Measurements from ENCODE around the gene LMNB1.
A peak's percentile ranks its signal among the peaks of the same experiment; 100 is the strongest.
"Not testable (repeated sequence)": the region's sequence is repeated elsewhere in the genome, so short reads cannot be mapped to it uniquely, and the experiment has no call there.

The LMNB1 gene

DNA sequence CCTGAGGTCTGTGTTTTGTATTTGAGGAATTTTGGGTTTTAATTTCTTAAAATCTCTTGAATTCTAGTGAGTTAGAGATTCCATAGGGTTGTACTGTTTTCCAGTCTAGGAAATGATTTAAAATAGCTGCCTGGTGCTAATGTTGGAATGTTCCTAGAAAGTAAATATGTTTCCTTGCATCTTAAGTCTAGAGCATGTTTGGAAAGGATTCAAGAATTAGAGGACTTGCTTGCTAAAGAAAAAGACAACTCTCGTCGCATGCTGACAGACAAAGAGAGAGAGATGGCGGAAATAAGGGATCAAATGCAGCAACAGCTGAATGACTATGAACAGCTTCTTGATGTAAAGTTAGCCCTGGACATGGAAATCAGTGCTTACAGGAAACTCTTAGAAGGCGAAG is 41.8 kb downstream of the LMNB1 start:
- no peak for TF ChIP-seq Cebpa-rat (IDR thresholded peaks at IDR 0.05)
- no peak overlapping the region for H3K27ac ChIP-seq
- no peaks in the 10 kb centered on the region for H3K4me1 ChIP-seq
- H3K27me3 ChIP-seq, result no peaks in the 10 kb centered on the region
- peaks cover 62% of the 10 kb centered on the region for H4K20me1 ChIP-seq
- no peaks in the 10 kb centered on the region for H3K9me3 ChIP-seq
- no peak overlapping the region for H3K4me2 ChIP-seq
- peaks cover 99% of the 10 kb centered on the region for H3K36me3 ChIP-seq
- H3K4me3 ChIP-seq, result no peak overlapping the region
- H3K9ac ChIP-seq, result no peak overlapping the region

DNA sequence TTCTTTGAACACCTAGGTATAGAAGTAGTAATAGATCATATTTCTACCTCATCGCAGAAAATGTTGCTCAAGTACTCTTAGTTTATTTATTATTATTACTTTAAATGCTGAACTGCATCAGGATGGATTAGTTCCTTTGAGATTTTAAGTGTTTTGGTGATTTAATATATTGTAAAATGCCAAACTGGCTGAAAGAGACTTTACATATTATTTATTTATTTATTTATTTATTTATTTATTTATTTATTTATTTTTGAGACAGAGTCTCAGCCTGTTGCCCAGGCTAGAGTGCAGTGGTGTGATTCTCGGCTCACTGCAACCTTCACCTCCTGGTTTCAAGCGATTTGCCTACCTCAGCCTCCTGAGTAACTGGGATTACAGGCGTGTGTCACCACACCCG is 42.3 kb downstream of the LMNB1 start:
- no peak overlapping the region for H3K4me2 ChIP-seq
- peaks cover 56% of the 10 kb centered on the region for H4K20me1 ChIP-seq
- H3K4me1 ChIP-seq, result no peaks in the 10 kb centered on the region
- no peak overlapping the region for H3K4me3 ChIP-seq
- no peak for TF ChIP-seq Cebpa-rat (IDR thresholded peaks at IDR 0.05)
- H3K9ac ChIP-seq, result no peak overlapping the region
- H3K27me3 ChIP-seq, result no peaks in the 10 kb centered on the region
- H3K9me3 ChIP-seq, result no peaks in the 10 kb centered on the region
- no peak overlapping the region for H3K27ac ChIP-seq
- H3K36me3 ChIP-seq, result peaks cover 99% of the 10 kb centered on the region

DNA sequence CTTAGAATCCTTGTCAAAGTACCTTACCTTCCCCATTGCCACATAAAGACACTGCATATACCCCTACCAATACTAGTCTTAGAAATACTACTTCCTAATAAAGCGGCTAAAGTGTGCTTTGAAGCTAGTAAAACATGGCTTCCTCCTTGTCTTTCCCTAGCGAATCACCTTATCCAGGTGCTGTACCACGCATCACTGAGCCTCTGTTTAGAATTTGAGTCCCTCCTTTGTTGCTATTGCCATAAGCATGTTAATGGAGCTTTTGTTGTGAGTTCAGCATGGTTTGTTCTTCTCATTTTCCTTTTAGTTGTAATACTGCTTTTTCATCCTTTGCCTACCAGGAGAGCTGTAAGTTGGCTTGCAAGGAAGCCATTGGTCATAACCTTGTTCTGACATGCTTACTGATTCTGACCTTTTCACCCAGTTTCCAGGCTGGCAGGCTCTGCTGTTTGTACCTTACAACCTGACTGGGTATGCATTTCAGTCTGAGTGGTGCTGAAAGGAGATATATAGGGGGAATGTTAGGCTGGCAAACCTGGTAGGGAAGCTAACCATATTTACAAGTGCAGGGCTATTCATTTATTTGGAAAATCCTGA is 49.8 kb downstream of the LMNB1 start:
- Histone ChIP-seq H3K9ac (no peak overlapping the region), H3K4me1 (peaks cover 23% of the 10 kb centered on the region)

DNA sequence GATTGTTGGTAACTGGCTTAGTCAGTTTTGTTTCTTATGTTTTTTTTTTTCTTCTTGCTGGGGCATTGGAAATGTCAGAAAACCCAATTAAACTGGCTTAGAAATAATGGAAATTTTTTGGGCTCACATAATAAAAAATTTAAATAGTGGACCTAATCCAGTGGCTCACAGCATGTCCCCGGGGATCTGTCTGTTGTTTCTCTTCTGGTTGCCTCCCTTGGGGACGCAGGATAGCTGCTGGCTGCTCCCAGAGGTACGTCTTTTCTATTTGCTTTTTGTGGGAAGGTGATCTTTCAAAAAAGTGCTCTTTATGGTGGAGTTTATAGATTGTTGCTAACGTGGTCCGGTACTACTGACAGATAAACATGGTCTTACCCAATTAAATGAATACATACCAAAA is 52.2 kb downstream of the LMNB1 start:
- Histone ChIP-seq H3K36me3 (peaks cover 99% of the 10 kb centered on the region), H3K4me3 (no peak overlapping the region), H4K20me1 (peaks cover 69% of the 10 kb centered on the region), H3K4me2 (peak overlapping the region; percentile 23; the same call in 1 of the 2 replicates), H3K27ac (no peak overlapping the region), H3K27me3 (no peaks in the 10 kb centered on the region), H3K9me3 (no peaks in the 10 kb centered on the region), H3K4me1 (peaks cover 23% of the 10 kb centered on the region), H3K9ac (no peak overlapping the region)
- no peak for TF ChIP-seq Cebpa-rat (IDR thresholded peaks at IDR 0.05)

More for the DNA sequence above, 49.8 kb downstream of the LMNB1 start:
- H3K4me2 ChIP-seq, result no peak overlapping the region
- peaks cover 97% of the 10 kb centered on the region for H3K36me3 ChIP-seq
- H3K9me3 ChIP-seq, result no peaks in the 10 kb centered on the region
- peaks cover 70% of the 10 kb centered on the region for H4K20me1 ChIP-seq
- H3K27me3 ChIP-seq, result no peaks in the 10 kb centered on the region
- H3K27ac ChIP-seq, result no peak overlapping the region
- H3K4me3 ChIP-seq, result no peak overlapping the region
- TF ChIP-seq Cebpa-rat (IDR thresholded peaks at IDR 0.05), result no peak

DNA sequence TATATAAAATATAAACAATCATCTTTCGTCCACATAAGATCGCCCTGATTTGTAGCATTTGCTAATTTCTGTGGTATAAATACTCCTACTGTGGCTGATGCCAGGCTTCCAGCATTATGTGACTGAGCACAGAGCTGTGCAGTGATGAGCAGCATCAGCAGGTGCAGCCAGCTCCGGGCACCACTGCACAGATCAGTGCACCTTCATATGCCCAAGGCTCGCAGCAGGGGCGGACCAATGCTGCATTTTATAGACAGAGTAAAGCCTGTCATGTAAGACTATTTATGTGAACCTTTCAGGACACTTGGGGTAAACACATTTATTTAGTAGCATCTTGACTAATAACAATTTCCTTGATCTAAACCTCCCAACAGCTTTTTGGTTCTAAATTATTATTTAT is 53.1 kb downstream of the LMNB1 start:
- H3K4me3 ChIP-seq, result no peak overlapping the region
- no peak overlapping the region for H3K9ac ChIP-seq
- peaks cover 23% of the 10 kb centered on the region for H3K4me1 ChIP-seq
- H3K36me3 ChIP-seq, result peaks cover 100% of the 10 kb centered on the region
- peaks cover 69% of the 10 kb centered on the region for H4K20me1 ChIP-seq
- no peaks in the 10 kb centered on the region for H3K27me3 ChIP-seq
- TF ChIP-seq Cebpa-rat (IDR thresholded peaks at IDR 0.05), result no peak
- no peak overlapping the region for H3K27ac ChIP-seq
- no peak overlapping the region for H3K4me2 ChIP-seq
- H3K9me3 ChIP-seq, result no peaks in the 10 kb centered on the region

DNA sequence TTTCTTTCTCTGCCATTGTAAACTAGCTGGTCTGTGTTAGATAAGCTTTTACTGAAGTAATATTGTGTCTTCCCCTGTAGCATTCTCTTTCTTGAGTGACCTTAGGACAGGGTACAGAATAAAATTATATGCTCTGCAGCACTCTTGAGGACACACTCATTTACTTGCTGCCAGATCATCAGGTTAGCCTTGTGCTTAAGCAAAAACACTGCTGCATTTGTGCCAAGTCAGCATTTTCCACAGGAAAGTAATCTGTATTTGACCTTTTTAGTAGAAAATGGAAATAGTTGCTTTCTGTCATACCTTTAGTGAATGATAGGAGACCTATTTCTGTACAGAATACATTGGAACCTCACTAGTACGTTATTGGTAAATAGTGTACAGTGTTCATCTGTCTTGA is 54.2 kb downstream of the LMNB1 start:
- Histone ChIP-seq H3K4me3 (no peak overlapping the region), H3K36me3 (peaks cover 100% of the 10 kb centered on the region), H3K27me3 (no peaks in the 10 kb centered on the region), H3K4me2 (no peak overlapping the region), H3K27ac (no peak overlapping the region), H3K9ac (no peak overlapping the region), H3K4me1 (peaks cover 23% of the 10 kb centered on the region), H4K20me1 (peaks cover 65% of the 10 kb centered on the region), H3K9me3 (no peaks in the 10 kb centered on the region)
- no peak for TF ChIP-seq Cebpa-rat (IDR thresholded peaks at IDR 0.05)

DNA sequence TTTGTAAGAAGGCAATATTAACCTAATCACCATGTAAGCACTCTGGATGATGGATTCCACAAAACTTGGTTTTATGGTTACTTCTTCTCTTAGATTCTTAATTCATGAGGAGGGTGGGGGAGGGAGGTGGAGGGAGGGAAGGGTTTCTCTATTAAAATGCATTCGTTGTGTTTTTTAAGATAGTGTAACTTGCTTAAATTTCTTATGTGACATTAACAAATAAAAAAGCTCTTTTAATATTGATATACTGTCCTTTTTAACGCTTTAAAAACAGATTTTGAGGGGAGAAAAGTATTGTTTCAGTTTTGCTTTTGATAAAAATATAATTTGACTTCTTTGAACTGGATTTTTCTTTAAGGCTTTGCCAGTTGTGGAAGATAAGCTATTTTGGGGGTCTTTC is 59.8 kb downstream of the LMNB1 start:
- no peak overlapping the region for H3K27ac ChIP-seq
- H3K36me3 ChIP-seq, result peaks cover 74% of the 10 kb centered on the region
- no peak for TF ChIP-seq Cebpa-rat (IDR thresholded peaks at IDR 0.05)

DNA sequence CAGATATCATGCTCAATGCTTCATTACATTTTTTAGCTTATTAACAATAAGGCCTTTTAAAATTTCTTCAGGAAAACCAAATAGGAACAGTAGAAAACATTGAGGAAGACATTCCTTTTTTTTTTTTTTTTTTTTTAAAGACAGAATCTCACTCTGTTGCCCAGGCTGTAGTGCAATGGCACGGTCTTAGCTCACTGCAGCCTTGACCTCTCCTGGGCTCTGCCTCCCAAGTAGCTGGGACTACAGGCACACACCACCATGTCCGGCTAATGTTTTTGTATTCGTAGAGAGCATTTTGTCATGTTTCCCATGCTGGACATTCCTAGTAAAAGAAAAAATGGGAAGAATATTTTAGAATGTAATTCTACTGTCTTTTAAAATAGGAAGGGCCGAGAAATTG is 60.3 kb downstream of the LMNB1 start:
- TF ChIP-seq Cebpa-rat (IDR thresholded peaks at IDR 0.05), result no peak
- H3K27ac ChIP-seq, result no peak overlapping the region
- no peaks in the 10 kb centered on the region for H3K4me1 ChIP-seq
- H4K20me1 ChIP-seq, result peaks cover 9% of the 10 kb centered on the region; the same call in 1 of the 2 replicates
- no peaks in the 10 kb centered on the region for H3K9me3 ChIP-seq
- no peak overlapping the region for H3K9ac ChIP-seq
- H3K36me3 ChIP-seq, result peaks cover 69% of the 10 kb centered on the region
- H3K4me3 ChIP-seq, result no peak overlapping the region
- no peaks in the 10 kb centered on the region for H3K27me3 ChIP-seq
- no peak overlapping the region for H3K4me2 ChIP-seq

More for the DNA sequence above, 59.8 kb downstream of the LMNB1 start:
- no peak overlapping the region for H3K4me2 ChIP-seq
- H4K20me1 ChIP-seq, result peaks cover 14% of the 10 kb centered on the region; the same call in 1 of the 2 replicates
- H3K4me3 ChIP-seq, result no peak overlapping the region
- no peaks in the 10 kb centered on the region for H3K27me3 ChIP-seq
- H3K4me1 ChIP-seq, result no peaks in the 10 kb centered on the region
- H3K9ac ChIP-seq, result no peak overlapping the region
- H3K9me3 ChIP-seq, result no peaks in the 10 kb centered on the region

DNA sequence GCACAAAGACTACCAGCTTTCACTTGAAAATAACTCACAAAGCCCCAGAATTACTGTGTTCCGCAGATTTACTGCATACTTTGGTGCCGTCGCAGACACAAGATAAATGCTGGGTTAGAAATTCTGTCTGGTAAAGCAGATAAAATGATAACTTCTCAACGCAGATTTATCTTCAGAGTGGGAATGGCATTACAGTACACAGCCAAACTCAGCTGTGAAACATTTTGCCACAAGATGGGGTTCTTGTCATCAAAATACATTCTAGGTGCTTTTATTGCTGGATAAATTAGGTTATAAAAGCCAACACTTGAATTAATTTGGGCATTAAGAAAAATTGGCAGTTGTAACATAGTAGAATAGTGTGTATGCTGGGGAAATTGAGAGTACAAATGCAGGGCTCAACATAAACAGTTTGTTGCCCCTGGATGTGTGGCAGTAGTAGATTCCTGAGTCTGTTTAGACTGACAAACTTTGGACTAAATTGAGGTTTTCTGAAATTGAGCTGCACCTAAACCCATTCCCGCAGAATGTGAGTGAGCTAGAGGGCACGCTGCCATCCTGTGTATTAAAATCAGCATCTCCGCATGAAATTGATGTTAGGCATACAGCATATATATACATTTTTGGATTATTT is 61.1 kb downstream of the LMNB1 start:
- Histone ChIP-seq H3K36me3 (peaks cover 62% of the 10 kb centered on the region), H3K9ac (no peak overlapping the region), H4K20me1 (0 out of 2 replicates have a peak, but pooled peaks cover 8% of the 10 kb centered on the region), H3K9me3 (no peaks in the 10 kb centered on the region), H3K4me1 (no peaks in the 10 kb centered on the region), H3K27ac (no peak overlapping the region), H3K4me2 (no peak overlapping the region), H3K27me3 (no peaks in the 10 kb centered on the region), H3K4me3 (no peak overlapping the region)
- no peak for TF ChIP-seq Cebpa-rat (IDR thresholded peaks at IDR 0.05)

DNA sequence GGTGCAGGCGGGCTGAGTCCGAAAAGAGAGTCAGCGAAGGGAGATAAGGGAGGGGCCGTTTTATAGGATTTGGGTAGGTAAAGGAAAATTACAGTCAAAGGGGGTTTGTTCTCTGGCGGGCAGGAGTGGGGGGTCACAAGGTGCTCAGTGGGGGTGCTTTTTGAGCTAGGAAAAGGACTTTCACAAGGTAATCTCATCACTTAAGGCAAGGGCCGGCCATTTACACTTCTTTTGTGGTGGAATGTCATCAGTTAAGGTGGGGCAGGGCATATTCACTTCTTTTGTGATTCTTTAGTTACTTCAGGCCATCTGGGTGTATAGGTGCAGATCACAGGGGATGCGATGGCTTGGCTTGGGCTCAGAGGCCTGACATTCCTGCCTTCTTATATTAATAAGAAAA is 62.5 kb downstream of the LMNB1 start:
- not testable (repeated sequence) for H4K20me1 ChIP-seq, H3K27ac ChIP-seq, H3K4me2 ChIP-seq, H3K27me3 ChIP-seq, H3K4me1 ChIP-seq, H3K4me3 ChIP-seq, H3K9ac ChIP-seq, H3K9me3 ChIP-seq
- peaks cover 48% of the 10 kb centered on the region for H3K36me3 ChIP-seq

DNA sequence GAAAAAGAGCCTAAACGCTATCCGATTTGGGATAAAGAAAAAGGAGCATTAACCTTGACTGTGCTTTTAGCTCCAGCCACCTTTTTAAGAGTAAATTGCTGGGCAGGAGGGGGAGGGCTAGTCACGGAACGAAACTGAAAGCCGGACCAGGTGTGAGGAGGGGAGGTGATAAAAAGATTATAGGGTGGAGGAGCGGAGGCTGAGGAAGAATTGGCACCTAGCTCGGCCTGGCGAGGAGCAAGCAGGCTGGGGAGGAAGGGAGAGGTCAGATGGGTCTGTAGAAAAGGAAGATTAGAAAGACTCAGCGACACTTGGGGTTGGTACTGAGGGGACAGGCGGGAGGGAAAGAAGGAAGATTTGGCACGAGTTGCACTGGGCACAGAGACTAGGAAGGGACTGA is 66.4 kb downstream of the LMNB1 start:
- H3K36me3 ChIP-seq, result peaks cover 12% of the 10 kb centered on the region; the same call in 1 of the 2 replicates
- not testable (repeated sequence) for H4K20me1 ChIP-seq, H3K9ac ChIP-seq, H3K4me2 ChIP-seq, H3K4me3 ChIP-seq, H3K9me3 ChIP-seq, H3K27me3 ChIP-seq, H3K27ac ChIP-seq
- peaks cover 29% of the 10 kb centered on the region for H3K4me1 ChIP-seq

DNA sequence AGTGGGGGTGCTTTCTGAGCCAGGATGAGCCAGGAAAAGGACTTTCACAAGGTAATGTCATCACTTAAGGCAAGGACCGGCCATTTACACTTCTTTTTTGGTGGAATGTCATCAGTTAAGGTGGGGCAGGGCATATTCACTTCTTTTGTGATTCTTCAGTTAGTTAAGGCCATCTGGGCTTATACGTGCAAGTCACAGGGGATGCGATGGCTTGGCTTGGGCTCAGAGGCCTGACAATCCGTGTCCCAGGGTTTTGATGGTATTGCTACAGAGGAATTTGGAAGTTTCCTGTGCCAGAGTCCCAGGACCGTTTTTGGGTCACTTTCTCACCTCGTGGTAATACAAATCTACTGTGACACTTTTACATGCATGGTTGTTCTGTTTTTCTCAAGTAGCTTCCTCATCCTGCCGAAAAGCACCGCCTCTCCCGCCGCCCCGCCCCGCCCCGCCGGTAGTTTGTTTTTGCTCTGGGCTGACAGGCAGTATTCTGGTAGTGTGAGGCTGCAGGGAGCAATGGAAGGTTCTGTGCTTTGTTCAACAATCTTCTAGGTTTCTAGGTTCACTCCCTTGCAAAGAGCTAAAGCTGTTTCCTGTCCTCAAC is 68.6 kb downstream of the LMNB1 start:
- peaks cover 33% of the 10 kb centered on the region for H3K4me1 ChIP-seq
- not testable (repeated sequence) for H3K4me3 ChIP-seq, H3K9me3 ChIP-seq, H4K20me1 ChIP-seq, H3K27me3 ChIP-seq, H3K27ac ChIP-seq, H3K36me3 ChIP-seq, H3K9ac ChIP-seq
- H3K4me2 ChIP-seq, result peak overlapping the region; percentile 61

Measured in BLaER1 (cell line).